Smooth muscle cell (in vitro differentiated cells): ENCODE measurements around the gene MAP2K6. TPM values are rescaled to one million over a fixed set of nuclear protein-coding genes. Genes with fewer than 3 reads are reported as not detected.

Source experiments
- DNase-seq: peaks from one replicate; lab custom pipeline; 2025; ENCODE audit not compliant: unreplicated experiment; lab: John Stamatoyannopoulos, UW
- H2AFZ ChIP-seq: fragments of 200-600 bp; sonication (generic); 2 replicates; pipeline ENCODE4 v1.6.0; 2016; ENCODE audit warnings: antibody characterized with exemption, low read depth, mild to moderate bottlenecking
- H3F3A ChIP-seq: fragments of 200-600 bp; sonication (generic); 2 replicates; pipeline ENCODE4 v1.6.0; 2017; ENCODE audit warnings: antibody characterized with exemption, low read depth
- H3K27ac ChIP-seq: fragments of 200-600 bp; sonication (generic); 2 replicates; pipeline ENCODE4 v1.5.1; 2016; ENCODE audit warnings: low read depth, mild to moderate bottlenecking
- H3K27me3 ChIP-seq: fragments of 200-600 bp; sonication (generic); 2 replicates; pipeline ENCODE4 v1.6.1; 2016; ENCODE audit warnings: low read depth, mild to moderate bottlenecking
- H3K36me3 ChIP-seq: fragments of 200-600 bp; sonication (generic); 2 replicates; pipeline ENCODE4 v1.5.1; 2016; ENCODE audit warnings: low read depth
- H3K4me1 ChIP-seq: fragments of 200-600 bp; sonication (generic); 2 replicates; pipeline ENCODE4 v1.5.1; 2016; ENCODE audit warnings: low read depth
- H3K4me2 ChIP-seq: fragments of 200-600 bp; sonication (generic); 2 replicates; pipeline ENCODE4 v1.6.0; 2016; ENCODE audit warnings: mild to moderate bottlenecking
- H3K4me3 ChIP-seq: fragments of 200-600 bp; sonication (generic); 2 replicates; pipeline ENCODE4 v1.5.1; 2016; ENCODE audit warnings: mild to moderate bottlenecking
- H3K79me2 ChIP-seq: fragments of 200-600 bp; sonication (generic); 2 replicates; pipeline ENCODE4 v1.6.0; 2016; ENCODE audit warnings: low read depth, mild to moderate bottlenecking
- H3K9ac ChIP-seq: fragments of 200-600 bp; sonication (generic); 2 replicates; pipeline ENCODE4 v1.6.0; 2016; ENCODE audit warnings: low read depth
- H3K9me3 ChIP-seq: fragments of 200-600 bp; sonication (generic); replicated peaks from 2 replicates; pipeline ENCODE4 v1.5.1; 2016; ENCODE audit warnings: low read depth
- H4K20me1 ChIP-seq: fragments of 200-600 bp; sonication (generic); 2 replicates; pipeline ENCODE4 v1.6.0; 2016; ENCODE audit warnings: low read depth
- CTCF ChIP-seq: fragments of 200-600 bp; sonication (generic); IDR thresholded peaks from 2 replicates; pipeline ENCODE4 v1.5.1; 2017; ENCODE audit warnings: borderline replicate concordance, mild to moderate bottlenecking, antibody characterized with exemption; ENCODE audit not compliant: insufficient read depth, poor library complexity, severe bottlenecking
- WGBS: methylation state at CpG from one replicate; pipeline ENCODE4 v1.1.7; 2016; ENCODE audit warnings: low lambda C conversion rate; 5-methylcytosine and 5-hydroxymethylcytosine counted together
- polyA plus RNA-seq: library from polyadenylated mRNA; unstranded; fragments of >200 nt; fragmentation: Nextera tagmentation; extraction: Ambion mirVana; gene quantifications from 2 replicates; pipeline ENCODE4 v1.2.1, GENCODE V29; 2016
- total RNA-seq: library from RNA; depleted of rRNA; stranded (reverse); fragments of >200 nt; gene quantifications from 2 replicates; pipeline ENCODE4 v1.2.3, GENCODE V29; 2014

MAP2K6 gene
- total and polyA plus RNA-seq, 2 experiments from 2014 or later = 5.0 to 8.1 TPM

GRCh38 chr17:69594641-69595040 is 180.1 kb downstream of the MAP2K6 start:
- H3F3A ChIP-seq = no peaks in the 10 kb centered on the region
- TF ChIP-seq CTCF = no peak
- no peak overlapping the region for H2AFZ ChIP-seq
- no peak overlapping the region for H3K27ac ChIP-seq
- 83% methylated on average over 4 of the region's 4 CpGs for WGBS
- no peaks in the 10 kb centered on the region for H3K36me3 ChIP-seq
- no peak for DNase-seq
- H3K9me3 ChIP-seq = no peaks in the 10 kb centered on the region
- H3K4me1 ChIP-seq = no peaks in the 10 kb centered on the region
- H3K79me2 ChIP-seq = no peaks in the 10 kb centered on the region
- no peak overlapping the region for H3K9ac ChIP-seq
- H3K4me3 ChIP-seq = no peak overlapping the region
- no peaks in the 10 kb centered on the region for H3K27me3 ChIP-seq
- no peaks in the 10 kb centered on the region for H4K20me1 ChIP-seq
- no peak overlapping the region for H3K4me2 ChIP-seq

GRCh38 chr17:69596141-69596540 is 181.6 kb downstream of the MAP2K6 start:
- no peak for TF ChIP-seq CTCF
- Histone ChIP-seq H3K9me3 (no peaks in the 10 kb centered on the region), H3K27me3 (no peaks in the 10 kb centered on the region), H3K36me3 (no peaks in the 10 kb centered on the region), H3K27ac (no peak overlapping the region), H3K9ac (no peak overlapping the region), H3K4me3 (no peak overlapping the region), H3K4me1 (no peaks in the 10 kb centered on the region), H4K20me1 (no peaks in the 10 kb centered on the region), H3K4me2 (no peak overlapping the region), H3K79me2 (no peaks in the 10 kb centered on the region), H3F3A (no peaks in the 10 kb centered on the region), H2AFZ (no peak overlapping the region)
- DNase-seq = no peak
- 84% methylated on average over 9 of the region's 9 CpGs for WGBS

GRCh38 chr17:69597898-69598692 is 183.6 kb downstream of the MAP2K6 start:
- Histone ChIP-seq H3K4me3 (no peak overlapping the region), H3K79me2 (no peaks in the 10 kb centered on the region), H3K27me3 (no peaks in the 10 kb centered on the region), H3F3A (no peaks in the 10 kb centered on the region), H4K20me1 (no peaks in the 10 kb centered on the region), H3K36me3 (no peaks in the 10 kb centered on the region), H3K4me2 (no peak overlapping the region), H3K9me3 (no peaks in the 10 kb centered on the region), H2AFZ (no peak overlapping the region), H3K27ac (no peak overlapping the region), H3K9ac (no peak overlapping the region), H3K4me1 (no peaks in the 10 kb centered on the region)
- no peak for DNase-seq
- WGBS = 75% methylated on average over 7 of the region's 7 CpGs
- TF ChIP-seq CTCF = no peak

- H3K9ac ChIP-seq = no peak overlapping the region
- peaks cover 11% of the 10 kb centered on the region for H3K4me1 ChIP-seq
- TF ChIP-seq CTCF = no peak
- H3F3A ChIP-seq = no peaks in the 10 kb centered on the region
- no peaks in the 10 kb centered on the region for H4K20me1 ChIP-seq
- H3K9me3 ChIP-seq = no peaks in the 10 kb centered on the region
- no peak overlapping the region for H3K27ac ChIP-seq
- H3K27me3 ChIP-seq = no peaks in the 10 kb centered on the region
- no peaks in the 10 kb centered on the region for H3K36me3 ChIP-seq
- H3K4me2 ChIP-seq = no peak overlapping the region
- 83% methylated on average over 5 of the region's 5 CpGs for WGBS
- no peak overlapping the region for H2AFZ ChIP-seq
- no peak for DNase-seq
- no peaks in the 10 kb centered on the region for H3K79me2 ChIP-seq
- no peak overlapping the region for H3K4me3 ChIP-seq
Measured at GRCh38 chr17:69602972-69603371, 188.5 kb downstream of the MAP2K6 start.
